CD4-positive, alpha-beta T cell treated with Interferon gamma for 1 hour (primary cell): Measurements from ENCODE around the gene DNAH8.

Experiments used
- DNase-seq: peaks from one replicate; pipeline ENCODE4 v3.0.0-alpha.2; 2020

Gene DNAH8

GRCh38 chr6:38976801-38977500, 261.8 kb downstream of the DNAH8 start:
- DNase-seq = no peak

GRCh38 chr6:38978139-38978704, 263.1 kb downstream of the DNAH8 start:
- no peak for DNase-seq

GRCh38 chr6:38982470-38982869, 267.4 kb downstream of the DNAH8 start:
- DNase-seq = no peak

GRCh38 chr6:38984723-38985122, 269.6 kb downstream of the DNAH8 start:
- DNase-seq = no peak

- DNase-seq = no peak
Observed at GRCh38 chr6:38985839-38986238, 270.7 kb downstream of the DNAH8 start.

GRCh38 chr6:38987503-38987902, 272.4 kb downstream of the DNAH8 start:
- DNase-seq = no peak

- no peak for DNase-seq
Observed at GRCh38 chr6:38988736-38989449, 273.8 kb downstream of the DNAH8 start.

- no peak for DNase-seq
Observed at GRCh38 chr6:38990475-38990874, 275.4 kb downstream of the DNAH8 start.

- no peak for DNase-seq
Observed at GRCh38 chr6:38996676-38997075, 281.6 kb downstream of the DNAH8 start.

- no peak for DNase-seq
Observed at GRCh38 chr6:38997128-38997761, 282.1 kb downstream of the DNAH8 start.

GRCh38 chr6:39003072-39003471, 288.0 kb downstream of the DNAH8 start:
- no peak for DNase-seq

GRCh38 chr6:39003492-39003891, 288.4 kb downstream of the DNAH8 start:
- no peak for DNase-seq

GRCh38 chr6:39004801-39005200, 289.7 kb downstream of the DNAH8 start:
- DNase-seq = no peak

- no peak for DNase-seq
Observed at GRCh38 chr6:39005774-39006173, 290.7 kb downstream of the DNAH8 start.

- no peak for DNase-seq
Observed at GRCh38 chr6:39007575-39007974, 292.5 kb downstream of the DNAH8 start.

- DNase-seq = no peak
Observed at GRCh38 chr6:39008737-39009136, 293.6 kb downstream of the DNAH8 start.

GRCh38 chr6:39009476-39009875, 294.4 kb downstream of the DNAH8 start:
- no peak for DNase-seq

- no peak for DNase-seq
Observed at GRCh38 chr6:39016839-39017546, 301.9 kb downstream of the DNAH8 start.

- no peak for DNase-seq
Observed at GRCh38 chr6:39017547-39017880, 302.4 kb downstream of the DNAH8 start.

- no peak for DNase-seq
Observed at GRCh38 chr6:39018103-39018502, 303.0 kb downstream of the DNAH8 start.

GRCh38 chr6:39020136-39020535, 305.0 kb downstream of the DNAH8 start:
- DNase-seq = no peak

- DNase-seq = no peak
Observed at GRCh38 chr6:39021041-39021440, 305.9 kb downstream of the DNAH8 start.

- DNase-seq = no peak
Observed at GRCh38 chr6:39021779-39022178, 306.7 kb downstream of the DNAH8 start.
